Neuron (in vitro differentiated cells): Measurements from ENCODE around the gene POU2F3.
A peak's percentile ranks its signal among the peaks of the same experiment; 100 is the strongest.

Source experiments
- H2AFZ ChIP-seq: one replicate; pipeline ENCODE4 v1.6.1; 2013; ENCODE audit warnings: low read depth, mild to moderate bottlenecking, inconsistent platforms, low read length, moderate library complexity
- H3K27me3 ChIP-seq: one replicate; pipeline ENCODE4 v1.6.1; 2013; ENCODE audit warnings: low read length; ENCODE audit not compliant: insufficient read depth
- H3K36me3 ChIP-seq: one replicate; pipeline ENCODE4 v1.6.1; 2013; ENCODE audit warnings: low read length; ENCODE audit not compliant: insufficient read depth
- H3K4me1 ChIP-seq: one replicate; pipeline ENCODE4 v1.6.1; 2013; ENCODE audit warnings: low read length; ENCODE audit not compliant: insufficient read depth
- H3K4me3 ChIP-seq: 2 replicates; pipeline ENCODE4 v1.5.1; 2013; ENCODE audit warnings: mild to moderate bottlenecking, low read length, moderate library complexity
- H3K9me3 ChIP-seq: one replicate; pipeline ENCODE4 v1.6.1; 2013; ENCODE audit warnings: low read length

The POU2F3 gene

GRCh38 chr11:120334894-120335462, 95.0 kb downstream of the POU2F3 start:
- Histone ChIP-seq H3K9me3 (no peaks in the 10 kb centered on the region), H3K36me3 (peaks cover 18% of the 10 kb centered on the region), H2AFZ (peak overlapping the region; percentile 90), H3K4me1 (peaks cover 21% of the 10 kb centered on the region), H3K27me3 (no peaks in the 10 kb centered on the region), H3K4me3 (peak overlapping the region; percentile 95)

DNA sequence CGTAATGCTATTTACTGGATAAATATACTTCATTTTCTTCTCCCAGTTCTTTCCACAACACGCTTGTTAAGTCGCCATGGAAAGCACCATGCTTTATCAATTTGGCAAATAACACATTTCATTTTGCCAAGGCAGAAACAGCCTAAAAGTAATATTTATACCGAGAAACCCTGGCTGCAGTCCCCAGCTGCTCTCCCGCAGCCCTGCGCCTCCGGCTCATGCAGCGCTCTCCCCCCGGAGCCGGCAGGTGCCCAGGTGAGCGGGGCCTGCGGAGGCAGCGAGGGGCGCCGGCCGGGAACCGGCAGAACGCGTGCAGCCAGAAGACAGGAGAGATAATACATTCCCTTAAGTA, 95.6 kb downstream of the POU2F3 start:
- Histone ChIP-seq H3K36me3 (peaks cover 12% of the 10 kb centered on the region), H3K4me3 (peak overlapping the region; percentile 95), H3K27me3 (no peaks in the 10 kb centered on the region), H2AFZ (peak overlapping the region; percentile 90), H3K4me1 (peaks cover 26% of the 10 kb centered on the region), H3K9me3 (no peaks in the 10 kb centered on the region)

DNA sequence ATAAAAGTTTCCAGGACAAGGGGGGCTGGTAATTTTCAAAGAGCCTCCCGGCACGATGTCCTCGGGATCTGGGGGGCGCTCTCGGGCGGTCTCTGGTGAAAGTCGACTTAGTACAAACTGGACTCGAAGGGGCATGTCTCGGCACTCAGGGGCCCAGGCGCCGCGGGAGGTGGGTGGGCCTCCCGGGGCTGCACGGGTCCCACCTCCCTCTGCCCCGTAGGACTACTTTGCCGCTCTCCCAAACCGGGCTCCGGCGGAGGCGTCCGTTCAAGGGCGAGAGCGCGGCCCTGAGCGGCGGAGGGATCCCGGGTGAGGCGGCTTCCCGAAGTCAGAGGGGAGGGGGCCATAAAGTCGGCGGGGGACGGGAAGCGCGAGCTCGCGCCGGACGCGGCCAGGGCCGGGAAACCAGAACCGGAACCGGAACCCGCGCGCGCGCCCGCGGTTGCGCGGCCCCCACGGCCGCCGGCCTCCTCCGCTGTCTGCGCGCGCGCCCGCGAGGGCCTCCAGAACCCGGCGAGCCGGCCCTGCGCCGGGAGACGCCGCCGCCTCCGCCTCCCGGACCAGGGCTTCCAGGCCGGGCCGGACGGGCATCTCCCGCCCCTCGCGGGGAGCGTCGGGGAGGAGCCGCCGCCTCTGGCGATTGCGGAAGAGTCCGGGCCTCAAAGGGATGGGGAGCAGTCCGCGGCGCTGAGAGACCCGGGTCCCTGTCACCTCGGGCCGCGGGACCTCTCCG, 96.1 kb downstream of the POU2F3 start, which contains the start of gene ARHGEF12:
TSS of gene ARHGEF12 (plus strand) at position 506 of the 733 bp plus-strand sequence. CDS start 831 bp downstream, outside the sequence.
- Histone ChIP-seq H2AFZ (peak within 1 kb of the TSS; percentile 90), H3K4me1 (peaks cover 28% of the 10 kb centered on the region), H3K4me3 (peak within 1 kb of the TSS; percentile 95), H3K9me3 (no peaks in the 10 kb centered on the region), H3K36me3 (peaks cover 7% of the 10 kb centered on the region), H3K27me3 (no peaks in the 10 kb centered on the region)

DNA sequence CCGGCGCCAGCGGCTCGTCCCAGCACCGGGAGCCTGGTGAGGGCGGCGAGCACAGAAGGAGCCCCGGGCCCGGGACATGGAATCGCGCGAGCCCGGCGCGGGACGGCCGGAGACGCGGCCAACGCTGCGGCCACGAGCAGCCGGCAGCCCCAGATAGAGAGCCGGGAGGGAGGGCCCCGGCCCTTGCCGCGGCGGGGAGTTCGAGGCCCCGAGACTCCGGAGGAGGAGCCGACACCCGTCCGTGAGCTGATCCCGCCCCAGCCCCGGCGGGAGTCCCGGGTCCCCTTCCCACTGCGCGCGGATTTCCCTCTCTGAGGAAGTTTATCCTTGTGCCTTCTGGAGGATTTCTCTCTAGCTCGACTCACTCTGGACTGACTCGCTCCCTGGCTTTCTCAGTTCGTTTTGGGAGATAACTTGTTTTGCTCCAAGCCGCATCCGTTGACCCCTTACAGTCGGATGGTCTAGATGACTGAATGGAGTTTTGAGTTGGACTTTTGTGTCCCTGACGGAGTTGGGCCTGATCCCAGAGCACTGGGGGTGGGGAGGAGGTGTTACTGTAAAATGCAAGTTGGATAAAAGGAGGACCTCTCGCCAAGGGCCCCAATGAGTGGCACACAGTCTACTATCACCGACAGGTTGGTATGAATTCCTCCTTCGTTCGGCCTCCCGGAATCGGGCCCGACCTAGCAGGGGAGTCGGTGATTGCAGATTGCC, 96.9 kb downstream of the POU2F3 start:
- peak overlapping the region; percentile 90 for H2AFZ ChIP-seq
- peaks cover 28% of the 10 kb centered on the region for H3K4me1 ChIP-seq
- H3K9me3 ChIP-seq = no peaks in the 10 kb centered on the region
- no peaks in the 10 kb centered on the region for H3K27me3 ChIP-seq
- H3K4me3 ChIP-seq = peak overlapping the region; percentile 95
- H3K36me3 ChIP-seq = no peaks in the 10 kb centered on the region

- Histone ChIP-seq H3K4me1 (peaks cover 28% of the 10 kb centered on the region), H3K36me3 (no peaks in the 10 kb centered on the region), H2AFZ (no peak overlapping the region), H3K27me3 (no peaks in the 10 kb centered on the region), H3K4me3 (peak overlapping the region; percentile 95), H3K9me3 (no peaks in the 10 kb centered on the region)
Measured at GRCh38 chr11:120337355-120338106, 97.6 kb downstream of the POU2F3 start.

DNA sequence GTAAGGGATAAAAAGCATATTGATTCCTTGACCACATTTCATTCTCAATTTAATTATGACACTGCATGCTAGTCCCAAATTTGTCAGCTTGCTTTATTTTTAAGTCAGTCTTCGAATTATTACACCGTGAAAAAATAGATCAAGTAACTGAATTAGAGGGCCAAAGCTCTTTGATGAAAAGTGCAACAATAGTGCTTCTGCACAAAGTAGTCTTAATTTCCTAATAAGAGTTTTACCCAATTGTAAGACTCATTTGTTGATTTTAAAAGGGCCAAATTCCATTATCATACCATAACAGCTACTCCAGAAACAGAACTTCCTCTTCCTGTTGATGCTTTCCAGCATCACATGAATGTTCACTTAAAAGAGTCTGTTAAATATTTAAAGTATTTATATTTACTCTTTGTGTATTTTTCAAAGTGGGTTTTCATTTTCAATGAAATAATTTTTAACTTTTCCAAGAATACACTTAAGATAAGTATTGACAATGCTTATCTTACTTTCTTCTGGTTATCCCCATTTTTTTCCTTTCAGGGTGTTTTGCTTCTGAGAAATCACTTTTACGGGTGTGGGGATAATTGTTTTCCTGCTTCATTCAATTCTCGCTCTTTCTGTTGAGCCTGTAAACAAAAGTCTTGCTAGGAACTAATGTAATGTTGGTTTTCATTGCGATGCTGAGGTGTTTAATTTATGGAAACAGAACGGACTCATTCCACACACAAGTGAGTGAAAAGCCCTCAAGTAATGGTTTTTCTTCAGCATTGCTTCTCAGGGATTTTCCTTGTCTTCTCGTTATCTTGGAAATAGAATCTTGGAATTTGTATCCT, 98.4 kb downstream of the POU2F3 start:
- no peaks in the 10 kb centered on the region for H3K9me3 ChIP-seq
- H3K27me3 ChIP-seq = no peaks in the 10 kb centered on the region
- H3K4me1 ChIP-seq = peaks cover 28% of the 10 kb centered on the region
- no peak overlapping the region for H2AFZ ChIP-seq
- H3K4me3 ChIP-seq = peak overlapping the region; percentile 95
- no peaks in the 10 kb centered on the region for H3K36me3 ChIP-seq

GRCh38 chr11:120339394-120339890, 99.5 kb downstream of the POU2F3 start:
- Histone ChIP-seq H3K9me3 (no peaks in the 10 kb centered on the region), H3K4me1 (peaks cover 28% of the 10 kb centered on the region), H3K4me3 (peak overlapping the region; percentile 95), H3K27me3 (no peaks in the 10 kb centered on the region), H2AFZ (no peak overlapping the region), H3K36me3 (no peaks in the 10 kb centered on the region)

- H3K9me3 ChIP-seq = no peaks in the 10 kb centered on the region
- H2AFZ ChIP-seq = no peak overlapping the region
- H3K36me3 ChIP-seq = no peaks in the 10 kb centered on the region
- peaks cover 23% of the 10 kb centered on the region for H3K4me1 ChIP-seq
- H3K27me3 ChIP-seq = no peaks in the 10 kb centered on the region
- H3K4me3 ChIP-seq = no peak overlapping the region
Measured at GRCh38 chr11:120340529-120340928, 100.6 kb downstream of the POU2F3 start.

GRCh38 chr11:120342226-120342625, 102.3 kb downstream of the POU2F3 start:
- Histone ChIP-seq H3K27me3 (no peaks in the 10 kb centered on the region), H3K9me3 (no peaks in the 10 kb centered on the region), H2AFZ (no peak overlapping the region), H3K4me1 (peaks cover 23% of the 10 kb centered on the region), H3K36me3 (no peaks in the 10 kb centered on the region), H3K4me3 (no peak overlapping the region)

DNA sequence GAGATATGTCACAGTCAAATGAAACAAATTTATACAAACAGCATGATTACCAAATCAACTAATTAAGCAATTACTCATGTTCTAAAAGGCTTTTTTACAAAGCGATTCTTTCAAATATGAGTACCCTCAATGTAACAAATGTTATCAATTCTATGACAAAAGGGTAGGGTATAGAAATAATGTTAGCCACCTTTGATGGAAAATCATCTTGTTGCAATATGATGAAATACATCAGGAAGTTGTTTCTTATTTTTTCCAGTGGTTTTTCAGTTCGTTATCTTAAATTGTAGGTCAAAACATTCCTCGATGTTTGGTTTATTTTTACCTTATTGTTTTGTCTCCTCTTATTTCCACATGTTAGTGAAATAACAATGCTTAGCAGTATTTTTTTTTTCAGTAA, 102.7 kb downstream of the POU2F3 start:
- H3K4me1 ChIP-seq = peaks cover 23% of the 10 kb centered on the region
- no peaks in the 10 kb centered on the region for H3K9me3 ChIP-seq
- no peaks in the 10 kb centered on the region for H3K36me3 ChIP-seq
- no peak overlapping the region for H2AFZ ChIP-seq
- H3K4me3 ChIP-seq = no peak overlapping the region
- H3K27me3 ChIP-seq = no peaks in the 10 kb centered on the region

DNA sequence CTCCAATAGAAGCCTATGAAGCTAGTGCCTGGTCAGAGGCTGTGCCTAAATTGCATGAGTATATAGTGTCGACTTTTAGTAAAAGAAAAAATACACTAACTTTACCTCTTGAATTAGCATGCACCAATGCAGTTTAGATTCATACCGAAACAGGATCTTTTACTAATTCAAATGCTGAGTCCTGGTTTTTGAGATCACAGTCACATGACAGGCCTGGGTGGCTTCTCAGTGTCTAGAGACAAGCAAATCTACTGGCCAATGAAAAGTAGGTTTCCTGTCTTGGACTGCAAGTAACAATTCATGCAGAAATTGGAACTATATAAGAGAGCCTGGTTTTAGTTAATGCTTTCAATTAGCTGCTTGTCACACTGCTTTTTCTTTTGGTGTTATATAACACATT, 103.5 kb downstream of the POU2F3 start:
- Histone ChIP-seq H3K36me3 (no peaks in the 10 kb centered on the region), H3K9me3 (no peaks in the 10 kb centered on the region), H3K4me3 (no peak overlapping the region), H3K27me3 (no peaks in the 10 kb centered on the region), H3K4me1 (peaks cover 23% of the 10 kb centered on the region), H2AFZ (no peak overlapping the region)

DNA sequence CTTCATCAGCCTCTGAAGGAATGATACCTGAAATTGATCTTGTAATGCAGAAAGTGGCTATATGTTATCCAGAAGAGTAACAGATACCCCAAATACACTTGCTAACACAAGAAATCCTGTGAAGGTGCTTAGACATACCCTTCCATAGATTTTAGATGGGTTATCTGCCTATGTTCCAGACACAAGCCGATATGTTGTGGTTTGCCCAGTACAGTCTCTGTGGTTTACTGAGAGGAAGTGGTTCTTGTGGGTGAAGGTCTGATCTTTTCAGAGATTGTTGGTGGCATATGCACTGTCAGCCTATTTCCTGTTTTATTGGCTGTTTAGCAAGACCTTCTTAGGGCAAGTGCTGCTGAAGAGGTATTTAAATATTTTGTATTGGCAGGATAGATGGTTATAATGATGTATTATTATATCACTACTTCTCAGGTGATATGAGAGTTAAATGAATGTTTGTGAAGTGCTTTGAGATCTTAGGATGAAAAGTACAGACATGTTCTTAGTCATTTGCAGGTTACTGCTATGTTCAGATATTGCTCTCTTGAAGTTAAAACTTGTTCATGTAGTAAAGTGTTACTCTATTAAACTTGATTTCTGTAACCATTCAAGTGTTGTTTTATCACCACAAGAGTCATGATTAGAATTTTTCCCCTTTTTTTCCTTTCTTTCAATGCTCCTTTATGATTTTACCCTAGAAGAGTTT, 104.5 kb downstream of the POU2F3 start:
- peaks cover 13% of the 10 kb centered on the region for H3K4me1 ChIP-seq
- H3K27me3 ChIP-seq = no peaks in the 10 kb centered on the region
- no peak overlapping the region for H2AFZ ChIP-seq

More for the DNA sequence above, 104.5 kb downstream of the POU2F3 start:
- H3K9me3 ChIP-seq = no peaks in the 10 kb centered on the region
- H3K4me3 ChIP-seq = no peak overlapping the region
- H3K36me3 ChIP-seq = no peaks in the 10 kb centered on the region
